ENCODE measurements around the gene NLGN1.
"Not testable (repeated sequence)": the region's sequence is repeated elsewhere in the genome, so short reads cannot be mapped to it uniquely, and the experiment has no call there.

Gene NLGN1

GRCh38 chr3:173568623-173569022 lies 171.1 kb downstream of the NLGN1 start:
- no peak for DNase-seq

DNA sequence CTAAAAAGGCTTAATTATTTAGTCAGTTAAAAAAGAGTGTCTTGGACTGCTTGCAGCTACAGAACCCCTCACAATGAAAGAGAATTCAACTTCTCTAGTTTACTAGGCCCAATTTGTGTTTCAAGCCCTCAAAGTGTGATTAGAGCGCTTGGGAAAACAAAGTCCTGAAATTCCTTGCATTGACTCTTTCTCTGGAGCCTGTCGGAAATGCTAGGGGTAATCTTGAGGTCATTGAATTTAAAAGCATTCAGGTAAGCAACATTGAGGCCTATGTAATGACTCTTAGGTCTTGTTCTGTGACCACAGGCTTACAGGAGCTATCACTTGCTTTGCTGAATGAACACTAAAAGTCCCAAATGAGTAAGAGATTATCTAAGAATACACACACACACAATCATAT lies 186.0 kb downstream of the NLGN1 start:
- DNase-seq: no peak

- DNase-seq: no peak
Measured at GRCh38 chr3:173584093-173584837, 186.7 kb downstream of the NLGN1 start.

GRCh38 chr3:173584838-173585831 lies 187.6 kb downstream of the NLGN1 start:
- DNase-seq: peak; percentile 10

GRCh38 chr3:173586166-173586565 lies 188.6 kb downstream of the NLGN1 start:
- no peak for DNase-seq

DNA sequence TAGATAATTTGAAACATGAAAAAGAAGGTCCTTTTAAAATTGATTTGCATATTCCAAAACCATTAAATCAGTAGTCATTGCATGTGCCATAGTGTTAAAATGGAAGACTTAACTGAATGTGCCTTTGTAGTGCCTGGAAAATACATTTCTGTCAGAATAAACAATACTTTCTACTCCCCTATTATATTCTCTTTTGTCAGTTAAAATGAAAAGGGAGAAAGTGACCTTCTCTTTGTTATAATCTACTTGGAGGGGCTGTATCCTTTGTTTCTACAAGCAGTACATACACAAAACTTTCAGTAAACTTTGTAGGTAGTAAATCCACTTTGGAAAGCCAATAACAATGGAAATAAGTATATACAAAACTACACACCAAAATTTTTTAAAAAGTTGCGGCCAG lies 189.5 kb downstream of the NLGN1 start:
- no peak for DNase-seq

- no peak for DNase-seq
Measured at GRCh38 chr3:173588556-173588955, 191.0 kb downstream of the NLGN1 start.

DNA sequence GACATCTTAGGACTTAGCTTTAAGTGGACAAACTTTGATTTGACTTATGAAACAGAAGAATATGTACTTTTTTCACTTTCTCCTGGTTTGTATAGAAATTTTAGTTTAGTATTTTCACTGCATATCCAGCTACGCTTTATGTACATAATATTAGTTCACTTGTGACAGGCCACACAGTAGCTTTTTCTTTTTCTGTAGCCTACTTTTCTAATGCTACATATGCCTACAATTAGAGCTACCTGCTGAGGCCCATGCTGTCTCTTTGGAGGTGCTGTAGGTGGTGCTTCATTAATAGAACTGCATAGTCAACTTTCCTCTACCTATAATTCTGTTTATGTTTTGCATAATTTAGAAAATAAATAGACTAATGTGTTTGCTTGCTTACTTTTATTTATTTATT lies 191.6 kb downstream of the NLGN1 start:
- no peak for DNase-seq

DNA sequence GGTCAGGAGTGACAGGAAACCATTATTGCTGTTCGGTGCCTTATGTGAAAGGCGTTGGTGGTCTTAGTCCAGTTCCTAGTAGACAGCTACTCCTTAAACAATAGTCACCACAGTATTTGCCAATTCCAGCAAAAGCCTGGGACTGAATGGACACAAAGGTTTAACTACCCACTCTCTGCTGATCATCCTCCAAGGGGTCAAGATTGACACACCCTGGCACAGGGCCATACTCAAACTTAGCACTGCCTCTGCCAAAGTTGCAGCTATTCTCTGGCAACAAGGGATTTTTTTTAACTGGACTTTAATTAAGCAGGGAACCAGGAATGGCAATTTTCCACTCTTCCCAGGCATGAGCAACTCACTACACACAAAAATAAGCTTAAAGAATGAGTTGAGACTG lies 193.9 kb downstream of the NLGN1 start:
- DNase-seq: no peak

DNA sequence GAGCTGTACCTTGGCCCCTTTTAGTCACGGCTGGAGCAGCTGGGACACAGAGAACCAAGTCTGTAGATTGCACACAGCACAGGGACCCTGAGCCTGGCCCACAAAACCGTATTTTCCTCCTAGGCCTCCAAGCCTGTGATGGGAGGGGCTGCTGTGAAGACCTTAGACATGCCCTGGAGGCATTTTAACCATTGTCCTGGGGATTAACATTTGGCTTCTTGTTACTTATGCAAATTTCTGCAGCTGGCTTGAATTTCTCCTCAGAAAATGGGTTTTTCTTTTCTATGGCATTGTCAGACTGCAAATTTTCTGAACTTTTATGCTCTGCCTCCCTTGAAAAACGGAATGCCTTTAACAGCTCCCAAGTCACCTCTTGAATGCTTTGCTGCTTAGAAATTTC lies 197.3 kb downstream of the NLGN1 start:
- DNase-seq: not testable (repeated sequence)

- DNase-seq: no peak
Measured at GRCh38 chr3:173599673-173600072, 202.1 kb downstream of the NLGN1 start.

- DNase-seq: no peak
Measured at GRCh38 chr3:173614522-173614921, 217.0 kb downstream of the NLGN1 start.

- no peak for DNase-seq
Measured at GRCh38 chr3:173615661-173616060, 218.1 kb downstream of the NLGN1 start.

- DNase-seq: no peak
Measured at GRCh38 chr3:173617490-173617889, 219.9 kb downstream of the NLGN1 start.

- no peak for DNase-seq
Measured at GRCh38 chr3:173618148-173618547, 220.6 kb downstream of the NLGN1 start.

- no peak for DNase-seq
Measured at GRCh38 chr3:173618703-173619102, 221.2 kb downstream of the NLGN1 start.

GRCh38 chr3:173622166-173622565 lies 224.6 kb downstream of the NLGN1 start:
- no peak for DNase-seq

DNA sequence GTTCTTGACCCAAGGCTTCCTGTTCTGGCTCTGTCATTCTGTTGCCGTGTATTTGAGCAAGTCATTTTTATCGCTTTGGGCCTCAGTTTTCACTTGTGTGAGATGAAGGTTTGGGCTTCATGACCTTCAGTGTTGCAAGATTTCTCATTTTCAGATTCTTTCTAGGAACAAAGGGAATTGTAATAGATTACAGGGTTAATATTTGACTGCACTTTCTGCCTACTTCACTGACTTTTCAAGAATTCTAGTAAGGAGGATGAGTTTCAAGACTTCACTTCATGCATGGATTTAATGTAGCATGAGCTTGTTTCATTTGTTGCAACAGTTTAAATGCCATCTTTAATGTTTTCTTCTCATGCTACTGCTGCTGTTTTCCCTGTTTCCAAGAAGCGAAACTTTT lies 226.5 kb downstream of the NLGN1 start:
- DNase-seq: no peak

DNA sequence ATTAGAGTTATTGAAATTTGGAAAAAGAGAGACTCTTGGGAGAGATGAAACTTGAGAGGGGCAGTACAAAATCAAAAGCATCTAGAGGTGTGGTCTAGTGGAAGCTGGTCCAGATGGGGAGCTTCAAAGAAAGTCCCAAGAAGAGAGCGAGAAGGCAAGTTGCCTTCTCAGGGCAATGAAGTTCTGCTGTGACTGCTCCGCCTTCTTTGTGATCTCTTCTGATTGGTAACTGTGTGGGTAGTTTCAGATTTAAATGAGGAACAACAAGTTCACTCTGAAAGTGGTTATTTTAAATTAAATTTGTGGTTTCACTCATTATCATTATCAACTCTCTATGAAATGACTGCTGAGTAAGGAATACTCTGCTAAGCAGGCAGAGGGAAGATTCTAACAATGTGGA lies 233.3 kb downstream of the NLGN1 start:
- no peak for DNase-seq

DNA sequence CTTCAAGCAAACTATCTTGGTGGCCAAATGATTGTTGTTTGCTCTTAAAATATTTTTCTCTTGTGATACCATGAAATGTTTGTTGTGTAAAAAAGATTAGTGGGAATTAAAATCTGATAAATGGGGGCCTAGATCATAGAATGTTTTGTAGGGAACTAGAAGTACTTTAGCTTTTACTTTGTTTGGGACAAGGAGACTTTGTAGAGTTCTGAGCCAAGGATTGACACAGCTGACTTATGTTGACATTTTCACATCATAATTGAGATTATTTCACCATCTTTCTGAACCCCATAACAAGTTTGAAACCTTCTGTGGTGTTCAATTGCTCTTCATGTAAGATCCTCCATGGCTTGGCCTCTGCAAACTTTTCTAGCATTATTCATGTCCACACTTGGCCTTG lies 235.4 kb downstream of the NLGN1 start:
- no peak for DNase-seq

- DNase-seq: no peak
Measured at GRCh38 chr3:173635826-173636225, 238.3 kb downstream of the NLGN1 start.

DNA sequence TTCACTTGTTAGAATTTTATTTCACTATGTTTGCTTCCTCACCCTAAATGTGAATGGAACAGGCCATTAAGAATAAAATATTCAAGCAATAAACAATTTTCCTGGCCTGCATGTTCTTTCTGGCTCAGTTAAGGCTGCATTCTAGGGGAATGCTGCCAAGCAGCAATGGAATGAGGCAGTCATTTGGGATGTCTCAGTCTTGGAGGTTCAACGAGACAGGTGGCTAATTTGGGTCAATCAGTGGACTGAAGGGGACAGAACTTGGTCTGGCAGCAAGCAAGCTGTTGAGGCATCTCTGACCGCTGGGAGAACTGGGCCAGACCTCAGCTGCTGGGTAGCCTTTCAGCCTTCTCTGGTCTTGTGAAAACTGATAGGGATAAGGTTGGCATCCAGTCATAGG lies 241.6 kb downstream of the NLGN1 start:
- DNase-seq: no peak

GRCh38 chr3:173641696-173642095 lies 244.2 kb downstream of the NLGN1 start:
- no peak for DNase-seq
